GM23338 (cell line): ENCODE results near the gene RAD51B. TPM values are rescaled to one million over a fixed set of nuclear protein-coding genes. Genes with fewer than 3 reads are reported as not detected.

Source experiments
- CREB1 ChIP-seq: fragments of 250-450 bp; sonication (Bioruptor Pico); IDR thresholded peaks from 2 replicates; pipeline ENCODE4 v1.5.0; 2020; ENCODE audit warnings: low read depth, mild to moderate bottlenecking, moderate library complexity
- ETS1 ChIP-seq: IDR thresholded peaks from 2 replicates; pipeline ENCODE4 v1.6.1; 2016; ENCODE audit warnings: antibody characterized with exemption
- JUNB ChIP-seq: IDR thresholded peaks from one replicate; pipeline ENCODE4 v1.6.1; 2016; ENCODE audit warnings: antibody characterized with exemption; ENCODE audit not compliant: unreplicated experiment
- NANOG ChIP-seq: IDR thresholded peaks from 2 replicates; pipeline ENCODE4 v1.6.1; 2016; ENCODE audit warnings: antibody characterized with exemption, borderline replicate concordance
- POLR2AphosphoS5 ChIP-seq: IDR thresholded peaks from 2 replicates; pipeline ENCODE4 v1.6.1; 2016; ENCODE audit warnings: antibody characterized with exemption, low read depth
- STAT1 ChIP-seq: IDR thresholded peaks from one replicate; pipeline ENCODE4 v1.6.1; 2016; ENCODE audit warnings: antibody characterized with exemption; ENCODE audit not compliant: unreplicated experiment
- ZNF114 ChIP-seq: fragments of 250-450 bp; sonication (Bioruptor Pico); IDR thresholded peaks from 2 replicates; pipeline ENCODE4 v1.5.0; 2020; ENCODE audit warnings: mild to moderate bottlenecking, moderate library complexity
- ZNF331 ChIP-seq: fragments of 250-450 bp; sonication (Bioruptor Pico); IDR thresholded peaks from 2 replicates; pipeline ENCODE4 v1.5.0; 2020; ENCODE audit warnings: low read depth, mild to moderate bottlenecking, moderate library complexity
- ZNF462 ChIP-seq: fragments of 250-450 bp; sonication (Bioruptor Pico); IDR thresholded peaks from 2 replicates; pipeline ENCODE4 v1.5.0; 2020; ENCODE audit warnings: mild to moderate bottlenecking, moderate library complexity
- polyA plus RNA-seq: library from polyadenylated mRNA; unstranded; fragments of >200 nt; fragmentation: Nextera tagmentation; extraction: Ambion mirVana; gene quantifications from 2 replicates; pipeline ENCODE4 v1.2.1, GENCODE V29; 2016
- total RNA-seq: library from RNA; depleted of rRNA; stranded (reverse); fragments of >200 nt; shearing (Covaris generic); gene quantifications from 2 replicates; pipeline ENCODE4 v1.2.3, GENCODE V29; 2014
- TF ChIP-seq, protein P1 (sequence below): IDR thresholded peaks from one replicate; pipeline ENCODE4 v1.6.1; 2018; ENCODE audit warnings: antibody characterized with exemption; ENCODE audit not compliant: unreplicated experiment

RAD51B gene
- total and polyA plus RNA-seq, 2 experiments from 2014 or later, result 15.7 to 29.1 TPM

- TF ChIP-seq ZNF462 (no peak), NANOG (no peak), ZNF331 (CRISPR knock-in tag) (no peak), JUNB (no peak), ZNF114 (CRISPR knock-in tag) (no peak), CREB1 (CRISPR knock-in tag) (no peak), STAT1 (no peak), POLR2AphosphoS5 (no peak), ETS1 (no peak)
- TF ChIP-seq, protein P1, sequence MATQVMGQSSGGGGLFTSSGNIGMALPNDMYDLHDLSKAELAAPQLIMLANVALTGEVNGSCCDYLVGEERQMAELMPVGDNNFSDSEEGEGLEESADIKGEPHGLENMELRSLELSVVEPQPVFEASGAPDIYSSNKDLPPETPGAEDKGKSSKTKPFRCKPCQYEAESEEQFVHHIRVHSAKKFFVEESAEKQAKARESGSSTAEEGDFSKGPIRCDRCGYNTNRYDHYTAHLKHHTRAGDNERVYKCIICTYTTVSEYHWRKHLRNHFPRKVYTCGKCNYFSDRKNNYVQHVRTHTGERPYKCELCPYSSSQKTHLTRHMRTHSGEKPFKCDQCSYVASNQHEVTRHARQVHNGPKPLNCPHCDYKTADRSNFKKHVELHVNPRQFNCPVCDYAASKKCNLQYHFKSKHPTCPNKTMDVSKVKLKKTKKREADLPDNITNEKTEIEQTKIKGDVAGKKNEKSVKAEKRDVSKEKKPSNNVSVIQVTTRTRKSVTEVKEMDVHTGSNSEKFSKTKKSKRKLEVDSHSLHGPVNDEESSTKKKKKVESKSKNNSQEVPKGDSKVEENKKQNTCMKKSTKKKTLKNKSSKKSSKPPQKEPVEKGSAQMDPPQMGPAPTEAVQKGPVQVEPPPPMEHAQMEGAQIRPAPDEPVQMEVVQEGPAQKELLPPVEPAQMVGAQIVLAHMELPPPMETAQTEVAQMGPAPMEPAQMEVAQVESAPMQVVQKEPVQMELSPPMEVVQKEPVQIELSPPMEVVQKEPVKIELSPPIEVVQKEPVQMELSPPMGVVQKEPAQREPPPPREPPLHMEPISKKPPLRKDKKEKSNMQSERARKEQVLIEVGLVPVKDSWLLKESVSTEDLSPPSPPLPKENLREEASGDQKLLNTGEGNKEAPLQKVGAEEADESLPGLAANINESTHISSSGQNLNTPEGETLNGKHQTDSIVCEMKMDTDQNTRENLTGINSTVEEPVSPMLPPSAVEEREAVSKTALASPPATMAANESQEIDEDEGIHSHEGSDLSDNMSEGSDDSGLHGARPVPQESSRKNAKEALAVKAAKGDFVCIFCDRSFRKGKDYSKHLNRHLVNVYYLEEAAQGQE, result no peak
Measured at GRCh38 chr14:68760761-68761160, 941.2 kb downstream of the RAD51B start (continued).
